IMR-90 (cell line): ENCODE data around the gene RIC8A. TPM values are rescaled to one million over a fixed set of nuclear protein-coding genes. Genes with fewer than 3 reads are reported as not detected.

Experiments used
- ATAC-seq: fragments of 200-7000 bp; cut with Tn5 transposase; 2 replicates; pipeline ENCODE4 v1.9.1; 2020; ENCODE audit warnings: low read depth, mild to moderate bottlenecking, moderate library complexity
- BruUV-seq: library from RNA; stranded (reverse); fragments of 400-500 nt; replicated peaks from 2 replicates; lab custom pipeline; 2021; lab: Mats Ljungman, UMichigan
- CTCF ChIA-PET: fragments of 300-600 bp; formaldehyde crosslinking; extraction: SDS; loops from one replicate; lab custom pipeline; 2021; ENCODE audit warnings: antibody characterized with exemption; lab: Yijun Ruan, JAX
- POLR2A ChIA-PET: fragments of 300-600 bp; sonication (Branson Sonifier 250); formaldehyde crosslinking; loops from one replicate; lab custom pipeline; 2022; ENCODE audit warnings: antibody characterized with exemption; ENCODE audit not compliant: unreplicated experiment; lab: Charles Lee
- DNase-seq: peaks from one replicate; pipeline ENCODE4 v3.0.0; 2013
- H2AFZ ChIP-seq: replicated peaks from 2 replicates; pipeline ENCODE3; 2013; ENCODE audit warnings: low read length, mild to moderate bottlenecking; ENCODE audit not compliant: poor library complexity
- H2AK5ac ChIP-seq: 2 replicates; pipeline ENCODE4 v1.6.1; 2013; ENCODE audit warnings: low read depth, low read length, inconsistent platforms
- H2AK9ac ChIP-seq: replicated peaks from 2 replicates; pipeline ENCODE3; 2013; ENCODE audit warnings: mild to moderate bottlenecking, low read depth, low read length, moderate library complexity; ENCODE audit not compliant: poor library complexity
- H2BK120ac ChIP-seq: 2 replicates; pipeline ENCODE4 v1.6.1; 2013; ENCODE audit warnings: low read depth, low read length, inconsistent platforms
- H2BK15ac ChIP-seq: 3 replicates; pipeline ENCODE4 v1.6.1; 2013; ENCODE audit warnings: low read depth, low read length, inconsistent platforms
- H2BK20ac ChIP-seq: 2 replicates; pipeline ENCODE4 v1.6.1; 2013; ENCODE audit warnings: low read depth, mild to moderate bottlenecking, inconsistent platforms, low read length, moderate library complexity
- H2BK5ac ChIP-seq: 2 replicates; pipeline ENCODE4 v1.6.1; 2013; ENCODE audit warnings: mild to moderate bottlenecking, low read depth, low read length, inconsistent platforms; ENCODE audit not compliant: poor library complexity, severe bottlenecking
- H3K14ac ChIP-seq: replicated peaks from 2 replicates; pipeline ENCODE4 v1.6.1; 2013; ENCODE audit warnings: low read depth, low read length, inconsistent platforms
- H3K18ac ChIP-seq: 2 replicates; pipeline ENCODE4 v1.6.1; 2013; ENCODE audit warnings: low read depth, low read length, control low read depth
- H3K23ac ChIP-seq: 2 replicates; pipeline ENCODE4 v1.6.1; 2013; ENCODE audit warnings: low read depth, low read length, inconsistent platforms
- H3K27ac ChIP-seq: 2 replicates; pipeline ENCODE4 v1.5.1; 2013; ENCODE audit warnings: mild to moderate bottlenecking, control low read depth, low read length; ENCODE audit not compliant: insufficient read depth
- H3K27me3 ChIP-seq: 2 replicates; pipeline ENCODE4 v1.6.1; 2013; ENCODE audit warnings: low read length; ENCODE audit not compliant: control insufficient read depth, insufficient read depth
- H3K36me3 ChIP-seq: 2 replicates; pipeline ENCODE4 v1.6.1; 2013; ENCODE audit warnings: low read length, mixed read lengths; ENCODE audit not compliant: control insufficient read depth, insufficient read depth
- H3K4ac ChIP-seq: 2 replicates; pipeline ENCODE4 v1.6.1; 2013; ENCODE audit warnings: low read depth, low read length, inconsistent platforms
- H3K4me1 ChIP-seq: 2 replicates; pipeline ENCODE4 v1.6.1; 2013; ENCODE audit warnings: low read length, mixed read lengths; ENCODE audit not compliant: control insufficient read depth, insufficient read depth
- H3K4me2 ChIP-seq: 2 replicates; pipeline ENCODE4 v1.6.1; 2013; ENCODE audit warnings: low read depth, mild to moderate bottlenecking, control low read depth, low read length, moderate library complexity
- H3K4me3 ChIP-seq: 2 replicates; pipeline ENCODE4 v1.5.1; 2013; ENCODE audit warnings: low read depth, mild to moderate bottlenecking, control low read depth, low read length, moderate library complexity; ENCODE audit not compliant: insufficient read depth
- H3K56ac ChIP-seq: 2 replicates; pipeline ENCODE4 v1.6.1; 2013; ENCODE audit warnings: low read length, inconsistent platforms; ENCODE audit not compliant: insufficient read depth; ENCODE audit errors: extremely low read depth
- H3K79me1 ChIP-seq, 2 experiments: 2 replicates each; pipeline ENCODE4 v1.6.1; 2013; ENCODE audit warnings: low read length in 2 of 2, inconsistent platforms in 1 of 2, low read depth in 1 of 2
- H3K9ac ChIP-seq: 2 replicates; pipeline ENCODE4 v1.6.1; 2013; ENCODE audit warnings: low read depth, low read length, control low read depth
- H3K9me1 ChIP-seq: 2 replicates; pipeline ENCODE4 v1.6.1; 2013; ENCODE audit warnings: low read length, inconsistent platforms; ENCODE audit not compliant: insufficient read depth
- H3K9me3 ChIP-seq: 2 replicates; pipeline ENCODE4 v1.6.1; 2013; ENCODE audit warnings: low read length; ENCODE audit not compliant: control insufficient read depth, insufficient read depth
- H4K20me1 ChIP-seq: 2 replicates; pipeline ENCODE4 v1.6.1; 2013; ENCODE audit warnings: low read length, inconsistent platforms; ENCODE audit not compliant: insufficient read depth
- H4K5ac ChIP-seq: 2 replicates; pipeline ENCODE4 v1.6.1; 2013; ENCODE audit warnings: mild to moderate bottlenecking, low read depth, low read length, control low read depth
- H4K8ac ChIP-seq, 2 experiments: 2 replicates each; pipeline ENCODE4 v1.6.1; 2013; ENCODE audit warnings: low read depth in 2 of 2, low read length in 2 of 2, control low read depth in 1 of 2, inconsistent platforms in 1 of 2
- H4K91ac ChIP-seq: 2 replicates; pipeline ENCODE4 v1.6.1; 2013; ENCODE audit warnings: low read depth, low read length, inconsistent platforms; ENCODE audit not compliant: insufficient read depth
- CEBPB ChIP-seq: IDR thresholded peaks from 2 replicates; pipeline ENCODE4 v1.6.1; 2012; ENCODE audit warnings: low read depth, low read length, improper control_type of control experiment
- CHD1 ChIP-seq: IDR thresholded peaks from 2 replicates; pipeline ENCODE4 v1.6.1; 2012; ENCODE audit warnings: low read depth, low read length, improper control_type of control experiment
- CTCF ChIP-seq: conservative IDR thresholded peaks from 2 replicates; pipeline ENCODE4 v1.5.1; 2012; ENCODE audit warnings: mild to moderate bottlenecking, low read depth, low read length, improper control_type of control experiment
- ELK1 ChIP-seq: fragments of 150-350 bp; IDR thresholded peaks from 2 replicates; pipeline ENCODE4 v1.6.1; 2016; ENCODE audit warnings: low read depth, mild to moderate bottlenecking, low read length, moderate library complexity, borderline replicate concordance
- FOS ChIP-seq: fragments of 150-350 bp; IDR thresholded peaks from 2 replicates; pipeline ENCODE4 v1.6.1; 2016; ENCODE audit warnings: low read depth, low read length
- MAFK ChIP-seq: IDR thresholded peaks from 2 replicates; pipeline ENCODE4 v1.6.1; 2012; ENCODE audit warnings: low read depth, low read length, improper control_type of control experiment
- MAZ ChIP-seq: IDR thresholded peaks from 2 replicates; pipeline ENCODE4 v1.6.1; 2012; ENCODE audit warnings: low read depth, mild to moderate bottlenecking, low read length, improper control_type of control experiment, moderate library complexity, borderline replicate concordance
- POLR2A ChIP-seq: IDR thresholded peaks from 2 replicates; pipeline ENCODE4 v1.6.1; 2012; ENCODE audit warnings: mild to moderate bottlenecking, low read depth, low read length
- RCOR1 ChIP-seq: IDR thresholded peaks from 2 replicates; pipeline ENCODE4 v1.6.1; 2012; ENCODE audit warnings: mild to moderate bottlenecking, low read length, improper control_type of control experiment; ENCODE audit not compliant: insufficient replicate concordance
- RFX5 ChIP-seq: IDR thresholded peaks from 2 replicates; pipeline ENCODE4 v1.8.0; 2012; ENCODE audit warnings: low read depth, mild to moderate bottlenecking, low read length, moderate library complexity
- USF2 ChIP-seq: fragments of 150-350 bp; IDR thresholded peaks from 2 replicates; pipeline ENCODE4 v1.6.1; 2017; ENCODE audit warnings: mild to moderate bottlenecking, antibody characterized with exemption, low read length, low read depth
- WGBS, 2 experiments: methylation state at CpG; one replicate each; pipeline versions ENCODE4 v1.1.5 to v1.1.7; 2013; ENCODE audit warnings: missing lambda C conversion rate in 2 of 2; ENCODE audit not compliant: insufficient read length in 1 of 2; ENCODE audit errors: extremely low coverage in 2 of 2; 5-methylcytosine and 5-hydroxymethylcytosine counted together
- dilution Hi-C: fragments of 300-500 bp; cut with HindIII; formaldehyde crosslinking; loops from one replicate; pipeline ENCODE4 v1.14.3; 2018; ENCODE audit warnings: low sequenced_read_pairs; ENCODE audit not compliant: unreplicated experiment
- in situ Hi-C: fragments of 300-500 bp; cut with MboI; formaldehyde crosslinking; loops from 3 replicates; pipeline ENCODE4 v1.14.3; 2019; ENCODE audit warnings: low sequenced_read_pairs, inconsistent platforms, mixed read lengths
- intact Hi-C: fragments of 100-400 bp; cut with micrococcal nuclease; formaldehyde crosslinking; loops from 2 replicates; pipeline ENCODE4 v1.10.0; 2022
- polyA plus RNA-seq, 3 experiments: library from polyadenylated mRNA; depleted of rRNA; stranded (reverse); fragments of >200 nt; gene quantifications; 2 replicates each; pipeline ENCODE4 v1.2.3, GENCODE V29; 2012; ENCODE audit warnings: low replicate concordance in 1 of 3
- total RNA-seq: library from RNA; depleted of rRNA; stranded (reverse); fragments of >200 nt; gene quantifications from 2 replicates; pipeline ENCODE4 v1.2.3, GENCODE V29; 2012

RIC8A gene
- total and polyA plus RNA-seq, 2 of the 4 experiments (the other 2 are of a cell fraction), result 129 to 188 TPM

- H3K56ac ChIP-seq, result no peak overlapping the region
- peaks cover 31 to 76% of the 10 kb centered on the region in 2 experiments; a peak in 3 of 4 replicates for H3K79me1 ChIP-seq
- no peak overlapping the region for H2AFZ ChIP-seq
- no peak for DNase-seq
- H3K27me3 ChIP-seq, result no peaks in the 10 kb centered on the region
- H3K4me3 ChIP-seq, result no peak overlapping the region
- no peak overlapping the region for H3K18ac ChIP-seq
- H3K27ac ChIP-seq, result no peak overlapping the region
- H3K4me1 ChIP-seq, result peaks cover 9% of the 10 kb centered on the region; the same call in 1 of the 2 replicates
- no peak overlapping the region for H4K8ac ChIP-seq
- H3K9ac ChIP-seq, result no peak overlapping the region
- H3K36me3 ChIP-seq, result peaks cover 45% of the 10 kb centered on the region
- H4K20me1 ChIP-seq, result peaks cover 70% of the 10 kb centered on the region
- no peak overlapping the region for H3K23ac ChIP-seq
- H4K91ac ChIP-seq, result no peak overlapping the region
- H2BK15ac ChIP-seq, result no peak overlapping the region
- no peak overlapping the region for H2BK120ac ChIP-seq
- ChIA-PET POLR2A (no interaction called here), CTCF (interaction anchor here (0.6 kb wide), 1 partner anchor 97 kb away, joined by 3 read pairs; no protein-coding TSS in a partner anchor)
- no TSS peak for BruUV-seq
- H2BK20ac ChIP-seq, result no peak overlapping the region
- 93% methylated on average over 3 of the region's 4 CpGs; no CpG with 5 or more reads in 1 of the 2 experiments for WGBS, 2 experiments
- no peak overlapping the region for H2BK5ac ChIP-seq
- intact Hi-C loops (no loop called here), dilution Hi-C loops (no loop called here), in situ Hi-C loops (no loop called here)
- no peak overlapping the region for H2AK5ac ChIP-seq
- H3K9me1 ChIP-seq, result peaks cover 28% of the 10 kb centered on the region
- H3K4ac ChIP-seq, result no peak overlapping the region
- no peak overlapping the region for H3K4me2 ChIP-seq
- no peak overlapping the region for H2AK9ac ChIP-seq
- no peak overlapping the region for H4K5ac ChIP-seq
- no peak for TF ChIP-seq FOS
- TF ChIP-seq CTCF, result no peak
- TF ChIP-seq CHD1, result no peak
- TF ChIP-seq MAFK, result no peak
- TF ChIP-seq USF2, result no peak
- TF ChIP-seq MAZ, result no peak
- no peak for TF ChIP-seq POLR2A
- no peak for TF ChIP-seq RFX5
- no peak for TF ChIP-seq ELK1
- no peak for TF ChIP-seq RCOR1
- no peak for TF ChIP-seq CEBPB
- no peak overlapping the region for H3K14ac ChIP-seq
- H3K9me3 ChIP-seq, result no peaks in the 10 kb centered on the region
- no peak for ATAC-seq
These were observed 3.4 kb upstream of the RIC8A start for GRCh38 chr11:203945-204586.
